Liver (tissue), 9 donors: ENCODE data around the gene TMEM79. TPM values are rescaled to one million over a fixed set of nuclear protein-coding genes. Genes with fewer than 3 reads are reported as not detected.

Experiments used
- DNase-seq: peaks from one replicate; pipeline ENCODE4 v3.0.0-alpha.2; 2017; ENCODE audit warnings: low spot score
- H3K27ac ChIP-seq, 2 donors: one replicate each; pipeline ENCODE4 v1.7.0; 2013; ENCODE audit warnings: inconsistent platforms in 2 of 2, low read length in 2 of 2, control low read depth in 1 of 2, low read depth in 1 of 2, mild to moderate bottlenecking in 1 of 2
- H3K27me3 ChIP-seq, 4 donors: one replicate each; pipeline versions ENCODE4 v1.6.1 to v1.7.0; 2013; ENCODE audit warnings: low read length in 3 of 4, inconsistent platforms in 1 of 4, mild to moderate bottlenecking in 1 of 4, moderate library complexity in 1 of 4; ENCODE audit not compliant: control insufficient read depth in 4 of 4, insufficient read depth in 4 of 4
- H3K36me3 ChIP-seq, 4 donors: one replicate each; pipeline versions ENCODE4 v1.6.1 to v1.7.0; 2013; ENCODE audit warnings: low read length in 3 of 4, mild to moderate bottlenecking in 3 of 4, low read depth in 1 of 4, moderate library complexity in 1 of 4; ENCODE audit not compliant: control insufficient read depth in 4 of 4, insufficient read depth in 3 of 4
- H3K4me1 ChIP-seq, 4 donors: one replicate each; pipeline versions ENCODE4 v1.6.1 to v1.7.0; 2013; ENCODE audit warnings: low read length in 3 of 4, mild to moderate bottlenecking in 3 of 4, moderate library complexity in 1 of 4; ENCODE audit not compliant: control insufficient read depth in 4 of 4, insufficient read depth in 4 of 4
- H3K4me3 ChIP-seq, 3 donors: one replicate each; pipeline versions ENCODE4 v1.6.1 to v1.7.0; 2013; ENCODE audit warnings: low read length in 3 of 3, control low read depth in 1 of 3, low read depth in 1 of 3, mild to moderate bottlenecking in 1 of 3
- H3K9ac ChIP-seq, 2 donors: one replicate each; pipeline ENCODE4 v1.7.0; 2013; ENCODE audit warnings: low read length in 2 of 2, mild to moderate bottlenecking in 2 of 2, moderate library complexity in 2 of 2, control low read depth in 1 of 2, low read depth in 1 of 2
- H3K9me3 ChIP-seq, 4 donors: one replicate each; pipeline versions ENCODE4 v1.6.1 to v1.7.0; 2013; ENCODE audit warnings: low read length in 3 of 4; ENCODE audit not compliant: control insufficient read depth in 4 of 4
- EGR1 ChIP-seq, 2 donors: IDR thresholded peaks; 2 replicates each; pipeline ENCODE4 v1.6.1; 2016 to 2018; ENCODE audit warnings: antibody characterized with exemption in 2 of 2, low read depth in 2 of 2
- FOXA1 ChIP-seq: IDR thresholded peaks from 2 replicates; pipeline ENCODE4 v1.6.1; 2016; ENCODE audit warnings: antibody characterized with exemption
- FOXA2 ChIP-seq: IDR thresholded peaks from 2 replicates; pipeline ENCODE4 v1.6.1; 2016; ENCODE audit warnings: antibody characterized with exemption
- GABPA ChIP-seq, 2 donors: IDR thresholded peaks in 1 of 2; conservative IDR thresholded peaks in 1 of 2; 2 replicates each; pipeline ENCODE4 v1.6.1; 2016; ENCODE audit warnings: antibody characterized with exemption in 2 of 2, mild to moderate bottlenecking in 1 of 2, moderate library complexity in 1 of 2
- HNF4A ChIP-seq, 2 donors: conservative IDR thresholded peaks; 2 replicates each; pipeline ENCODE4 v1.6.1; 2016; ENCODE audit warnings: antibody characterized with exemption in 2 of 2, mild to moderate bottlenecking in 2 of 2
- HNF4G ChIP-seq: IDR thresholded peaks from 2 replicates; pipeline ENCODE4 v1.6.1; 2016; ENCODE audit warnings: antibody characterized with exemption
- JUND ChIP-seq, 2 donors: IDR thresholded peaks; 2 replicates each; pipeline ENCODE4 v1.6.1; 2016; ENCODE audit warnings: antibody characterized with exemption in 2 of 2
- NR2F2 ChIP-seq: IDR thresholded peaks from 2 replicates; pipeline ENCODE4 v1.6.1; 2016; ENCODE audit warnings: antibody characterized with exemption
- RAD21 ChIP-seq, 2 donors: IDR thresholded peaks; 2 replicates each; pipeline ENCODE4 v1.6.1; 2016; ENCODE audit warnings: antibody characterized with exemption in 2 of 2, mild to moderate bottlenecking in 2 of 2
- RXRA ChIP-seq, 2 donors: IDR thresholded peaks; 2 replicates each; pipeline ENCODE4 v1.6.1; 2017 to 2018; ENCODE audit warnings: antibody characterized with exemption in 2 of 2, mild to moderate bottlenecking in 1 of 2
- SP1 ChIP-seq: IDR thresholded peaks from 2 replicates; pipeline ENCODE4 v1.6.1; 2018; ENCODE audit warnings: antibody characterized with exemption, mild to moderate bottlenecking
- TAF1 ChIP-seq: conservative IDR thresholded peaks from 2 replicates; pipeline ENCODE4 v1.6.1; 2016; ENCODE audit warnings: antibody characterized with exemption, mild to moderate bottlenecking
- YY1 ChIP-seq: IDR thresholded peaks from 2 replicates; pipeline ENCODE4 v1.6.1; 2016; ENCODE audit warnings: antibody characterized with exemption, mild to moderate bottlenecking
- WGBS: extraction: QIAGEN DNeasy Blood & Tissue Kit; methylation state at CpG from one replicate; pipeline ENCODE4 v1.1.7; 2013; 5-methylcytosine and 5-hydroxymethylcytosine counted together
- polyA plus RNA-seq, 2 donors: library from polyadenylated mRNA; stranded (reverse) in 1 of 2; unstranded in 1 of 2; fragments of 200-250 nt in 1 of 2; fragments of >200 nt in 1 of 2; fragmentation: Nextera tagmentation in 1 of 2; extraction: Ambion mirVana in 1 of 2; gene quantifications; one replicate each; pipeline versions ENCODE4 v1.2.1 to v1.2.3, GENCODE V29; 2013 to 2015
- total RNA-seq, 2 donors: library from RNA; depleted of rRNA; stranded (reverse); fragments of >200 nt; gene quantifications; one replicate each; pipeline ENCODE4 v1.2.3, GENCODE V29; 2014
- TF ChIP-seq, protein P1 (sequence below): IDR thresholded peaks from 2 replicates; pipeline ENCODE4 v1.6.1; 2016; ENCODE audit warnings: antibody characterized with exemption, mild to moderate bottlenecking
- TF ChIP-seq, protein P2 (sequence below): fragments of 150-350 bp; IDR thresholded peaks from 2 replicates; pipeline ENCODE4 v1.5.1; 2017; ENCODE audit warnings: improper control_type of control experiment, low read depth, low read length; ENCODE audit not compliant: missing input control
- TF ChIP-seq, protein P3 (sequence below): IDR thresholded peaks from 2 replicates; pipeline ENCODE4 v1.6.1; 2016; ENCODE audit warnings: antibody characterized with exemption
- TF ChIP-seq, protein P4 (sequence below): IDR thresholded peaks from 2 replicates; pipeline ENCODE4 v1.6.1; 2016; ENCODE audit warnings: antibody characterized with exemption
- TF ChIP-seq, protein P5 (sequence below): IDR thresholded peaks from 2 replicates; pipeline ENCODE4 v1.6.1; 2016; ENCODE audit warnings: antibody characterized with exemption
- donor health status: healthy.
- donor health status: healthy.
- donor health status: healthy.
- donor health status: healthy.
- donor health status: healthy.

The TMEM79 gene
- total and polyA plus RNA-seq, 4 donors: 1.2 to 2.2 (median 1.6) TPM

DNA sequence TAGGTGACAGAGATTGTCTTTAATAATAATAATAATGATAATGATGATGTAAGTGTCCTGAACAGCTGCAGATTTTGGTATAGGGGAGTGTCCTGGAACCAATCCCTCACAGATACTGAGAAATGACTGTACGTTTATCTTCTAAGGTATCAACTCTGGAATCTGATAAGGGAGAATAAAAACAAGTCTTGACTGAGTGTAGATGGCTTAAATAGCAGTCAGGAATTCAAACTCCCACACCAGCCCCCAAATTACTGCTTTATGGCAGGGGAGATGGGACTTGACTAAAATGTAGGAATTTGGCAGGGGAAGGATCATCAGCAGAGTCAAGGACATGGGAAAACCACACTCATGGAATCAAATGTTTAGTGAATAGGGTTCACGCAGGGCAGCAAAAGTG, 21.1 kb downstream of the TMEM79 start:
- no peaks in the 10 kb centered on the region for H3K9me3 ChIP-seq
- WGBS: 83% methylated on average over 2 of the region's 2 CpGs
- peaks cover 13 to 31% (median 25%) of the 10 kb centered on the region in 4 donors for H3K36me3 ChIP-seq
- H3K27ac ChIP-seq: no peak overlapping the region
- no peak overlapping the region for H3K9ac ChIP-seq
- TF ChIP-seq NR2F2: no peak
- TF ChIP-seq HNF4G: no peak
- TF ChIP-seq, protein P1, sequence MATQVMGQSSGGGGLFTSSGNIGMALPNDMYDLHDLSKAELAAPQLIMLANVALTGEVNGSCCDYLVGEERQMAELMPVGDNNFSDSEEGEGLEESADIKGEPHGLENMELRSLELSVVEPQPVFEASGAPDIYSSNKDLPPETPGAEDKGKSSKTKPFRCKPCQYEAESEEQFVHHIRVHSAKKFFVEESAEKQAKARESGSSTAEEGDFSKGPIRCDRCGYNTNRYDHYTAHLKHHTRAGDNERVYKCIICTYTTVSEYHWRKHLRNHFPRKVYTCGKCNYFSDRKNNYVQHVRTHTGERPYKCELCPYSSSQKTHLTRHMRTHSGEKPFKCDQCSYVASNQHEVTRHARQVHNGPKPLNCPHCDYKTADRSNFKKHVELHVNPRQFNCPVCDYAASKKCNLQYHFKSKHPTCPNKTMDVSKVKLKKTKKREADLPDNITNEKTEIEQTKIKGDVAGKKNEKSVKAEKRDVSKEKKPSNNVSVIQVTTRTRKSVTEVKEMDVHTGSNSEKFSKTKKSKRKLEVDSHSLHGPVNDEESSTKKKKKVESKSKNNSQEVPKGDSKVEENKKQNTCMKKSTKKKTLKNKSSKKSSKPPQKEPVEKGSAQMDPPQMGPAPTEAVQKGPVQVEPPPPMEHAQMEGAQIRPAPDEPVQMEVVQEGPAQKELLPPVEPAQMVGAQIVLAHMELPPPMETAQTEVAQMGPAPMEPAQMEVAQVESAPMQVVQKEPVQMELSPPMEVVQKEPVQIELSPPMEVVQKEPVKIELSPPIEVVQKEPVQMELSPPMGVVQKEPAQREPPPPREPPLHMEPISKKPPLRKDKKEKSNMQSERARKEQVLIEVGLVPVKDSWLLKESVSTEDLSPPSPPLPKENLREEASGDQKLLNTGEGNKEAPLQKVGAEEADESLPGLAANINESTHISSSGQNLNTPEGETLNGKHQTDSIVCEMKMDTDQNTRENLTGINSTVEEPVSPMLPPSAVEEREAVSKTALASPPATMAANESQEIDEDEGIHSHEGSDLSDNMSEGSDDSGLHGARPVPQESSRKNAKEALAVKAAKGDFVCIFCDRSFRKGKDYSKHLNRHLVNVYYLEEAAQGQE: no peak
- no peak for TF ChIP-seq JUND (IDR thresholded peaks at IDR 0.05)
- TF ChIP-seq, protein P2, sequence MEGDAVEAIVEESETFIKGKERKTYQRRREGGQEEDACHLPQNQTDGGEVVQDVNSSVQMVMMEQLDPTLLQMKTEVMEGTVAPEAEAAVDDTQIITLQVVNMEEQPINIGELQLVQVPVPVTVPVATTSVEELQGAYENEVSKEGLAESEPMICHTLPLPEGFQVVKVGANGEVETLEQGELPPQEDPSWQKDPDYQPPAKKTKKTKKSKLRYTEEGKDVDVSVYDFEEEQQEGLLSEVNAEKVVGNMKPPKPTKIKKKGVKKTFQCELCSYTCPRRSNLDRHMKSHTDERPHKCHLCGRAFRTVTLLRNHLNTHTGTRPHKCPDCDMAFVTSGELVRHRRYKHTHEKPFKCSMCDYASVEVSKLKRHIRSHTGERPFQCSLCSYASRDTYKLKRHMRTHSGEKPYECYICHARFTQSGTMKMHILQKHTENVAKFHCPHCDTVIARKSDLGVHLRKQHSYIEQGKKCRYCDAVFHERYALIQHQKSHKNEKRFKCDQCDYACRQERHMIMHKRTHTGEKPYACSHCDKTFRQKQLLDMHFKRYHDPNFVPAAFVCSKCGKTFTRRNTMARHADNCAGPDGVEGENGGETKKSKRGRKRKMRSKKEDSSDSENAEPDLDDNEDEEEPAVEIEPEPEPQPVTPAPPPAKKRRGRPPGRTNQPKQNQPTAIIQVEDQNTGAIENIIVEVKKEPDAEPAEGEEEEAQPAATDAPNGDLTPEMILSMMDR: no peak
- TF ChIP-seq, protein P3, sequence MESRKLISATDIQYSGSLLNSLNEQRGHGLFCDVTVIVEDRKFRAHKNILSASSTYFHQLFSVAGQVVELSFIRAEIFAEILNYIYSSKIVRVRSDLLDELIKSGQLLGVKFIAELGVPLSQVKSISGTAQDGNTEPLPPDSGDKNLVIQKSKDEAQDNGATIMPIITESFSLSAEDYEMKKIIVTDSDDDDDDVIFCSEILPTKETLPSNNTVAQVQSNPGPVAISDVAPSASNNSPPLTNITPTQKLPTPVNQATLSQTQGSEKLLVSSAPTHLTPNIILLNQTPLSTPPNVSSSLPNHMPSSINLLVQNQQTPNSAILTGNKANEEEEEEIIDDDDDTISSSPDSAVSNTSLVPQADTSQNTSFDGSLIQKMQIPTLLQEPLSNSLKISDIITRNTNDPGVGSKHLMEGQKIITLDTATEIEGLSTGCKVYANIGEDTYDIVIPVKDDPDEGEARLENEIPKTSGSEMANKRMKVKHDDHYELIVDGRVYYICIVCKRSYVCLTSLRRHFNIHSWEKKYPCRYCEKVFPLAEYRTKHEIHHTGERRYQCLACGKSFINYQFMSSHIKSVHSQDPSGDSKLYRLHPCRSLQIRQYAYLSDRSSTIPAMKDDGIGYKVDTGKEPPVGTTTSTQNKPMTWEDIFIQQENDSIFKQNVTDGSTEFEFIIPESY: no peak
- TF ChIP-seq FOXA1: no peak
- TF ChIP-seq EGR1 (IDR thresholded peaks at IDR 0.05; ENCODE audit: low read depth in 2 of 2): no peak
- TF ChIP-seq, protein P4, sequence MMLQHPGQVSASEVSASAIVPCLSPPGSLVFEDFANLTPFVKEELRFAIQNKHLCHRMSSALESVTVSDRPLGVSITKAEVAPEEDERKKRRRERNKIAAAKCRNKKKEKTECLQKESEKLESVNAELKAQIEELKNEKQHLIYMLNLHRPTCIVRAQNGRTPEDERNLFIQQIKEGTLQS: no peak
- TF ChIP-seq YY1: no peak
- no peak for TF ChIP-seq GABPA (IDR thresholded peaks at IDR 0.05 in 1 of 2, conservative IDR thresholded peaks at IDR 0.05 in 1 of 2)
- TF ChIP-seq FOXA2: no peak
- TF ChIP-seq, protein P5, sequence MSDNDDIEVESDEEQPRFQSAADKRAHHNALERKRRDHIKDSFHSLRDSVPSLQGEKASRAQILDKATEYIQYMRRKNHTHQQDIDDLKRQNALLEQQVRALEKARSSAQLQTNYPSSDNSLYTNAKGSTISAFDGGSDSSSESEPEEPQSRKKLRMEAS: no peak
- TF ChIP-seq RAD21 (IDR thresholded peaks at IDR 0.05): no peak
- TF ChIP-seq RXRA (IDR thresholded peaks at IDR 0.05): no peak
- no peak for TF ChIP-seq SP1
- TF ChIP-seq TAF1: no peak
- no peak for TF ChIP-seq HNF4A (conservative IDR thresholded peaks at IDR 0.05)
- H3K27me3 ChIP-seq: no peaks in the 10 kb centered on the region
- no peak for DNase-seq
- no peak overlapping the region for H3K4me3 ChIP-seq
- H3K4me1 ChIP-seq: peaks cover 0 to 11% (median 6%) of the 10 kb centered on the region in 4 donors
